Fibroblast of pulmonary artery (primary cell): ENCODE measurements around the gene NOC2L.
"Not testable (repeated sequence)": the region's sequence is repeated elsewhere in the genome, so short reads cannot be mapped to it uniquely, and the experiment has no call there.

Experiments
- DNase-seq: peaks from one replicate; pipeline ENCODE4 v3.0.0-alpha.2; 2010; ENCODE audit warnings: low read depth
- H3K4me3 ChIP-seq: replicated peaks from 2 replicates; pipeline ENCODE4 v1.5.1; 2011; ENCODE audit warnings: low read depth, mild to moderate bottlenecking, control low read depth, low read length, moderate library complexity
- CTCF ChIP-seq: IDR thresholded peaks from 2 replicates; pipeline ENCODE4 v1.5.1; 2011; ENCODE audit warnings: mild to moderate bottlenecking, control low read depth, low read length, inconsistent platforms; ENCODE audit errors: missing control alignments

NOC2L gene

GRCh38 chr1:992362-992761, 33.3 kb upstream of the NOC2L start:
- no peak overlapping the region for H3K4me3 ChIP-seq
- no peak for TF ChIP-seq CTCF
- no peak for DNase-seq

GRCh38 chr1:991895-992294, 32.8 kb upstream of the NOC2L start:
- no peak for TF ChIP-seq CTCF
- no peak overlapping the region for H3K4me3 ChIP-seq
- no peak for DNase-seq

GRCh38 chr1:991275-991674, 32.2 kb upstream of the NOC2L start:
- not testable (repeated sequence) for DNase-seq, H3K4me3 ChIP-seq

GRCh38 chr1:988061-988460, 29.0 kb upstream of the NOC2L start:
- H3K4me3 ChIP-seq = not testable (repeated sequence)

GRCh38 chr1:985126-985525, 26.1 kb upstream of the NOC2L start:
- no peak overlapping the region for H3K4me3 ChIP-seq
- no peak for DNase-seq
- TF ChIP-seq CTCF = no peak

More at GRCh38 chr1:988061-988460, 29.0 kb upstream of the NOC2L start:
- not testable (repeated sequence) for DNase-seq

GRCh38 chr1:984476-984814, 25.4 kb upstream of the NOC2L start:
- DNase-seq = no peak
- peak overlapping the region; percentile 1 for H3K4me3 ChIP-seq
- TF ChIP-seq CTCF = no peak

- H3K4me3 ChIP-seq = peak overlapping the region; percentile 1
- DNase-seq = no peak
- peak; percentile 60 for TF ChIP-seq CTCF
These were observed 24.9 kb upstream of the NOC2L start for GRCh38 chr1:983798-984475.

- no peak for TF ChIP-seq CTCF
- no peak overlapping the region for H3K4me3 ChIP-seq
- DNase-seq = no peak
These were observed 23.8 kb upstream of the NOC2L start for GRCh38 chr1:982765-983436.
